GM19455 (cell line): ENCODE results near the gene COG5.

ENCODE experiments used
- ATAC-seq: cut with Tn5 transposase; IDR thresholded peaks from one replicate; pipeline ENCODE4 v1.9.1; 2021; ENCODE audit not compliant: unreplicated experiment

The COG5 gene

GRCh38 chr7:107196834-107197610, 366.7 kb downstream of the COG5 start:
- no peak for ATAC-seq

- no peak for ATAC-seq
Observed at GRCh38 chr7:107194052-107194451, 369.7 kb downstream of the COG5 start.

- ATAC-seq: no peak
Observed at GRCh38 chr7:107190090-107190489, 373.6 kb downstream of the COG5 start.

- no peak for ATAC-seq
Observed at GRCh38 chr7:107187774-107188173, 375.9 kb downstream of the COG5 start.

- ATAC-seq: no peak
Observed at GRCh38 chr7:107186240-107186639, 377.5 kb downstream of the COG5 start.

GRCh38 chr7:107185716-107186115, 378.0 kb downstream of the COG5 start:
- ATAC-seq: no peak

GRCh38 chr7:107181172-107181571, 382.5 kb downstream of the COG5 start:
- no peak for ATAC-seq

- ATAC-seq: no peak
Observed at GRCh38 chr7:107180378-107180777, 383.3 kb downstream of the COG5 start.

- ATAC-seq: no peak
Observed at GRCh38 chr7:107179326-107180164, 384.2 kb downstream of the COG5 start.

- ATAC-seq: no peak
Observed at GRCh38 chr7:107173691-107174406, 389.9 kb downstream of the COG5 start.

GRCh38 chr7:107173191-107173590, 390.5 kb downstream of the COG5 start:
- ATAC-seq: no peak

GRCh38 chr7:107172276-107173032, 391.3 kb downstream of the COG5 start:
- no peak for ATAC-seq

GRCh38 chr7:107171496-107171895, 392.2 kb downstream of the COG5 start:
- no peak for ATAC-seq

- ATAC-seq: no peak
Observed at GRCh38 chr7:107170051-107170915, 393.4 kb downstream of the COG5 start.

- ATAC-seq: peak; percentile 23
Observed at GRCh38 chr7:107169120-107170050, 394.3 kb downstream of the COG5 start.

- ATAC-seq: peak; percentile 88
Observed at GRCh38 chr7:107168233-107169119, 395.2 kb downstream of the COG5 start, which contains the start of gene HBP1. TSS of gene HBP1 (plus strand) at chr7:107169003. CDS start at chr7:107179894, 10,891 bp downstream.

GRCh38 chr7:107167483-107168232, 396.1 kb downstream of the COG5 start:
- ATAC-seq: no peak
